GM12874 (cell line): Measurements from ENCODE around the gene MAP1LC3B.
A peak's percentile ranks its signal among the peaks of the same experiment; 100 is the strongest.

Experiments
- TF ChIP-seq, protein P1 (sequence below): IDR thresholded peaks from 2 replicates; pipeline ENCODE4 v1.5.1; 2011; ENCODE audit warnings: low read depth, mild to moderate bottlenecking, control low read depth, low read length, moderate library complexity; ENCODE audit not compliant: insufficient read depth

The MAP1LC3B gene

DNA sequence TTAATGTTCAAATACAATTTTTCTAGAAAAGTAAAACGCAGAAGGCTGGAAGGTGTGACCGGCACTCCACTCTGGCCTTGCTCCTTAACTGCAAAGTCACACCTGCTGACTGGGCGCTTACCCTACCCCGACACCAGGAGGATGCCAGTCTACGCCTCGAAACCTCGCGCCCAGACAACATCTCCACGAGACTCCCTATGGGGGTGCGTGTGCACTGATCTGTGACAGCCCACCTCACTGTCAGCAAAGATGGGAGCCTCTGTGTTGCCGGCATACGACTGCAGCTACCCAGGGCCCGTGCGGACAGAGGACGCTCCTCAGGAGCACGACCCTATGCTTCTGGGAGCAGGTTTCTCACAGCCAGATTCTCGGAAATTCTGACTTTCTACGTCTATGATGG is 26.1 kb downstream of the MAP1LC3B start:
- TF ChIP-seq, protein P1, sequence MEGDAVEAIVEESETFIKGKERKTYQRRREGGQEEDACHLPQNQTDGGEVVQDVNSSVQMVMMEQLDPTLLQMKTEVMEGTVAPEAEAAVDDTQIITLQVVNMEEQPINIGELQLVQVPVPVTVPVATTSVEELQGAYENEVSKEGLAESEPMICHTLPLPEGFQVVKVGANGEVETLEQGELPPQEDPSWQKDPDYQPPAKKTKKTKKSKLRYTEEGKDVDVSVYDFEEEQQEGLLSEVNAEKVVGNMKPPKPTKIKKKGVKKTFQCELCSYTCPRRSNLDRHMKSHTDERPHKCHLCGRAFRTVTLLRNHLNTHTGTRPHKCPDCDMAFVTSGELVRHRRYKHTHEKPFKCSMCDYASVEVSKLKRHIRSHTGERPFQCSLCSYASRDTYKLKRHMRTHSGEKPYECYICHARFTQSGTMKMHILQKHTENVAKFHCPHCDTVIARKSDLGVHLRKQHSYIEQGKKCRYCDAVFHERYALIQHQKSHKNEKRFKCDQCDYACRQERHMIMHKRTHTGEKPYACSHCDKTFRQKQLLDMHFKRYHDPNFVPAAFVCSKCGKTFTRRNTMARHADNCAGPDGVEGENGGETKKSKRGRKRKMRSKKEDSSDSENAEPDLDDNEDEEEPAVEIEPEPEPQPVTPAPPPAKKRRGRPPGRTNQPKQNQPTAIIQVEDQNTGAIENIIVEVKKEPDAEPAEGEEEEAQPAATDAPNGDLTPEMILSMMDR = no peak

DNA sequence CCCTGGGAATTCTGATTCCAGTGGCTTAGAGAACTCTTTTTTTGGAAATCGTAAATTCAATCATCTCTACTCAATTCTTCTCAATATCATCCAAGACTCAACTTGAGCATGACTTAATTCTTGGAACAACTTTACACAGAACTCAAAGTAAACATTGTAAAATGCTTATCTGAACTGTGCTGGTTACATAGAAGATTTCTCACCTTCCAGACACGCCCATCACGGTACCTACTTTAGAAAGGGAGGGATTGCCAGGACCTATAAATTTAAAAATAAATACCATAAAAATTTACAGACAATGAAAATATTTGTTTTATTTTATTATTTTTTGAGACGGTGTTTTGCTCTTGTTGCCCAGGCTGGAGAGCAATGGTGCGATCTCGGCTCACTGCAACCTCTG is 26.5 kb downstream of the MAP1LC3B start:
- TF ChIP-seq, protein P1 = no peak

DNA sequence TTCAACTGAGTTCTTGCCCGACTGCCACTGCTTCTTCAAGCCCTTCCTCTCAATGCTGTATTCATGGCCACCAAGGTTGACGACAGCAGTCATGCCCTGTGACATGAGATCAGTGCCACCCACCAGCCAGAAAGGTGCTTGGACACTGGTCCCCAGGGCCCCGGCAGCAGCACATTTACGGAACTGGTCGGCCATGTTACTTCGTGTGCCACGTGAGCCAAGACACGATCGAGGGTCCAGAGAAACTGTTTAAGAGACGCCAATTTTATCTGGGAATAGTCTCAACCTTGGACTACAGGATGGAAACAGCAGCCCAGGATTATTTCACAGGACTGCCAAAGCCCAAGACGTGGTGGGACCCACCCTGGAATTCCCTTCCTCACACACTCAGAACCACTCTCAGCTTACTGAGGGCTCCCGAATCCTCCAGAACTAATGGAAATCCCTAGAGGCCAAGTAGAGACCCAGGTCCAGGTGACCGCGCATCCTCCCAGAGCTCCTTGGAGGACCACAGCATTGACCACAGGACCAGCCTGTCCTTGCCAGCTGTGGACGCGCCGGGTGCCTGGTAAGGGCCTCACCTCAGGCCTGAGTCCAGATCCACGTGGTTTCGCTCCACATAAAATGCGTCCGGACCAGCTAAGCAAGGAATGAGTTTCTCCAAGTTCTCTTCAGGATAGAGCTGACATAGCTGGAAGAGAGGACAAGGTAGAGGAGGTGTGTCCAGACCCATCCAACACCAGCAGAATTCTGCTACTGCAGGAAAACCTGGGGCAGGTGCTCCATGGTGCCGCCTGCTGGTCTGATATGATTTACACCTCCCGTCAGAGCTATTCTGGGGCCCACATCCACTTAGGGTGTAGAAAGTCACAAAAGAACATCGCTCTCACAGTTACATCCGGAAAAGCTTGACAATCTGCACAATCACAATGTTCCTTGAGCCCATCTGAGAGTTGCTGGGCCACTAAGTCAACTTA is 28.2 kb downstream of the MAP1LC3B start:
- TF ChIP-seq, protein P1 = peak; percentile 37

DNA sequence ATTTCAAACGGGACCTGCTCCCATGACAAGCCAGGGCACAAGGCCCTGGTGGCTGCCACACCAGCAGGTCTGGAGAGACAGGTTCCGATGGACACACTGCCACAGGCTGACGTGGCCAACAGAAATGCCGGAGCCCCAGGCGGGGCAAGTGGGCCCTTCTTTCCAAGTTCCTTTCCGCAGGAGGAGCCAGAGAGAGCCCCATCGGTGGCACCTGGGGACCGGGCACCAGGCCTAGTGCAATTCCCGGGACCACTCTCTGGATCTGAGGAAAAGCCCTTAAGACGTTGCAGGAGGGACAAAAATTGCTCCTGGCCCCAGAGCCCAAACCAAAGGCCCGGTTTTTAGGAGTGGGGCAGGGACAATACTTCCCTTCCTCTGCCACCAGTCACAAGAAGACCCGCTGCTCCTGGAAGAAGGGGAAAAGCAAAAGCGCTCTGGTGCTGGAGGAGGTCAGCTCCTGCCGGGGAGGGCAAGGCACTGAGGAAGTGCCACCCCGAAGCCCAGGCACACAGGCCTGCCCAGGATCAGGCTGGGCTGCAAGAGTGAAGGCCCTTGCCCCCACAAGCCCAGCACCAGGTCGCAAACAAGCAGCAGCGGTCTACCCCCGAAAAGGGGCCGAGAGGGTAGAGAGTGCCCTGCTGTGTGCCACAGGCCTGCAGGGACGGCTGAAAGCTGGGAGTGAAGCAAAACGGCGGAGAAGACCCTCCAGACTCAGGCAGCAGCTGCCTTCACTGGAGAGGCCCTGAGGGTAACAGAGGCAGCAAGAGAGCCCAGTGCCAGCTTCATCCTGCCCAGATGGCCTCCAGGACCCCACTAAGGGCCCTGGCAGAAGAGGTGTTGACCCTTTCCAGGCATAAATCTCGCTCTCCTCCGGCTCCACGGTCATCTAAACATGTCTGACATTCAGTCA is 29.1 kb downstream of the MAP1LC3B start:
- TF ChIP-seq, protein P1 = no peak

DNA sequence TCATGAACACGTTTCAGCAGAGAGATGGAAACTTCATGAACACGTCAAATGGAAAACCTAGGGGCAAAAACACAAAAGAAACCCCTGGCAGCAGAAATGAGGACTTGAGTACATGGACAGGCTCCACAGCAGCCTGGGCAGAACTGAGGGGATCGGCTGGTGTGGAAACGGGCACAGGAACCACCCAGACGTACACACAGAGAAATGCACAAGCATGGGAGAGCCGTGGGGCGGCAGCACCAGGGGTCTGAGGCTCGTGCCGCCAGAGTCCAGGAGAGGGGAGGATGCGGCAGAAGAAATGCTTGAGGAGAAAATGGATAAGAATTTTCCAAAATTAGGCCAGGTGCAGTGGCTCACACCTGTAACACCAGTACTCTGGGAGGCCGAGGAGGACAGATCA is 30.0 kb downstream of the MAP1LC3B start:
- TF ChIP-seq, protein P1 = no peak

DNA sequence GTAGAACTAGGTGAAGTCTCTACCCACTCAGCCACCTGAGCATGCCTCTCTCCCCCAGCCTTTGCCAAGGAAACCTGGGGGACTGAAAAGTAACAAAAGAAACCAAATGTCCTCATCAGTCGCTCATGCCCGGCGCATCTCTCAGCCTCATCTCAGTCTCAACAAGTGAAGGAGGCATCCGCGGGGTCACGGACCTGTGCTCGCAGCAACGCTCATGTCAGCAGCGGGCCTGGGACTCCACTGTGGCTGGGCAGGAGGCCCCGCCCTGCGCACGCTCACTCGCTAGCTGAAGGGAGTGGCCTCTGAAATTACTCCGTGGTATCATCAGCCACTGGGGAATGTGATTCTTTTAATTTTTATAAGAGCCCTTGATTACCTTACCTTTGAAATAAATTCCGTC is 31.3 kb downstream of the MAP1LC3B start:
- TF ChIP-seq, protein P1 = no peak

DNA sequence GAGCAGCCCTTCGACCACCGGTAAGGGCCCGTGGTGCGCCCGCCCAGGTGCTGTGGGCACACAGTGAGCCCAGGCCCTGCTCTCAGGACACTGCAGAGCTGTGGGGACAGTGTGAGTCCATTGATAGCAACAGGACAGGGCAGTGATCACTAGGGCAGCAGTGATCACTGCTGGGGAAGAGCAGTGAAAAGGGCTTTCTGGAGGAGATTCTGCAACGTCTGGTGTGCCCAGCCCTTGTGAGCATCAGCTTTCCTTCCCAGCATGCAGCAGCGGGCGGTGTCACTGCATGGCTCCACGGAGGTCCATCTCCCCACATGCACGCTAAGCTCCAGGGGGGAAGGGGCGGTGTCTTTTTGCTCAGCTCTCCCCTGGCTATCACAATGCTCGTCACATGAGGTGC is 32.1 kb downstream of the MAP1LC3B start:
- TF ChIP-seq, protein P1 = no peak
